PFSK-1 (cell line): ENCODE measurements around the gene GPC4.

ENCODE experiments used
- FOXP2 ChIP-seq: optimal IDR thresholded peaks from 2 replicates; pipeline ENCODE3; 2011; ENCODE audit warnings: borderline replicate concordance, control low read depth, inconsistent platforms; ENCODE audit not compliant: insufficient read depth; ENCODE audit errors: extremely low read length, extremely low read depth
- POLR2AphosphoS5 ChIP-seq: IDR thresholded peaks from 2 replicates; pipeline ENCODE4 v1.6.1; 2012; ENCODE audit warnings: low read depth, mild to moderate bottlenecking, control low read depth, low read length, moderate library complexity
- REST ChIP-seq, 2 experiments: IDR thresholded peaks; 2 replicates each; pipeline versions ENCODE4 v1.6.1 to v1.8.0; 2011 to 2012; ENCODE audit warnings: low read depth in 2 of 2, low read length in 2 of 2, control low read depth in 1 of 2, inconsistent platforms in 1 of 2, mild to moderate bottlenecking in 1 of 2, moderate library complexity in 1 of 2; ENCODE audit not compliant: insufficient read depth in 1 of 2
- SIN3A ChIP-seq: IDR thresholded peaks from 2 replicates; pipeline ENCODE4 v1.6.1; 2012; ENCODE audit warnings: mild to moderate bottlenecking, low read length, moderate library complexity, borderline replicate concordance; ENCODE audit not compliant: insufficient read depth
- TAF1 ChIP-seq: IDR thresholded peaks from 2 replicates; pipeline ENCODE4 v1.6.1; 2012; ENCODE audit warnings: low read length, control low read depth, borderline replicate concordance; ENCODE audit not compliant: insufficient read depth

The GPC4 gene

GRCh38 chrX:133444952-133445831 is 29.9 kb upstream of the GPC4 start:
- no peak for TF ChIP-seq TAF1
- no peak for TF ChIP-seq POLR2AphosphoS5
- no peak for TF ChIP-seq FOXP2
- no peak for TF ChIP-seq REST (IDR thresholded peaks at IDR 0.05; ENCODE audit: insufficient read depth in 1 of 2, low read depth in 2 of 2, low read length in 2 of 2)
- no peak for TF ChIP-seq SIN3A

GRCh38 chrX:133444196-133444595 is 28.9 kb upstream of the GPC4 start:
- TF ChIP-seq SIN3A = no peak
- no peak for TF ChIP-seq TAF1
- TF ChIP-seq POLR2AphosphoS5 = no peak
- no peak for TF ChIP-seq REST (IDR thresholded peaks at IDR 0.05; ENCODE audit: insufficient read depth in 1 of 2, low read depth in 2 of 2, low read length in 2 of 2)
- no peak for TF ChIP-seq FOXP2

GRCh38 chrX:133440797-133441163 is 25.5 kb upstream of the GPC4 start:
- no peak for TF ChIP-seq TAF1
- no peak for TF ChIP-seq REST (IDR thresholded peaks at IDR 0.05; ENCODE audit: insufficient read depth in 1 of 2, low read depth in 2 of 2, low read length in 2 of 2)
- TF ChIP-seq FOXP2 = no peak
- no peak for TF ChIP-seq SIN3A
- no peak for TF ChIP-seq POLR2AphosphoS5

GRCh38 chrX:133440081-133440796 is 24.9 kb upstream of the GPC4 start:
- TF ChIP-seq POLR2AphosphoS5 = no peak

GRCh38 chrX:133437766-133438165 is 22.5 kb upstream of the GPC4 start:
- TF ChIP-seq REST (IDR thresholded peaks at IDR 0.05; ENCODE audit: insufficient read depth in 1 of 2, low read depth in 2 of 2, low read length in 2 of 2) (no peak), SIN3A (no peak), FOXP2 (no peak), TAF1 (no peak), POLR2AphosphoS5 (no peak)
